Measurements from ENCODE around the gene MAPKAPK2.
"Not testable (repeated sequence)": the region's sequence is repeated elsewhere in the genome, so short reads cannot be mapped to it uniquely, and the experiment has no call there.

The MAPKAPK2 gene

DNA sequence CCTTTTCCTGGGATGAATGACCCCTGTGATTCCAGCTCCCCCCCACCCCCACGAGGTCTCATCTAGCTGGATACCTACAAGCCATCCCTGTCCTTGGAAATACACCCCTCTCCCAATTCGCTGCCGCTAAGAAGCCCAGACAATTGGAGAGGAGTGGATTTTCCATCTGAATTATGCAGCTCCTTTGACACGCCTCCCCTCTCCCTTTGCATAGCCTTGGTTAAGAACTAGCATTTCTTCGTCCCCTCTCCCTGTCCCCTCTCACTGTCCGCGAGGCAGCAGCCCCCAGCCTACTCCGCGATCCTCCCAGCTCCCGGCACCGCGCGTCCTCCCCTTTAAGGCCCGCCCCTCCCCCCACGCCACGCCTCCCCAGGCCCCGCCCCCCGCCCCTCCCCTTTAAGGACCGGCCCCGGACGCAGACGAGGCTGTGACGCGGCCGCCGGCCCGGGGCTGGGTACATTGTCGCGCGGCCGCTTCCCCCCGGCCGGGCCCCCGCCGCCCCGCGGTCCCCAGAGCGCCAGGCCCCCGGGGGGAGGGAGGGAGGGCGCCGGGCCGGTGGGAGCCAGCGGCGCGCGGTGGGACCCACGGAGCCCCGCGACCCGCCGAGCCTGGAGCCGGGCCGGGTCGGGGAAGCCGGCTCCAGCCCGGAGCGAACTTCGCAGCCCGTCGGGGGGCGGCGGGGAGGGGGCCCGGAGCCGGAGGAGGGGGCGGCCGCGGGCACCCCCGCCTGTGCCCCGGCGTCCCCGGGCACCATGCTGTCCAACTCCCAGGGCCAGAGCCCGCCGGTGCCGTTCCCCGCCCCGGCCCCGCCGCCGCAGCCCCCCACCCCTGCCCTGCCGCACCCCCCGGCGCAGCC, at the start of gene MAPKAPK2:
Gene MAPKAPK2 (plus strand): TSS at position 428 of the 856 bp plus-strand sequence. CDS start 325 bp downstream, at position 753.
- DNase-seq (ENCODE audit: low read depth in 1 of 2, low spot score in 1 of 2) = peak; percentile 57 to 71

DNA sequence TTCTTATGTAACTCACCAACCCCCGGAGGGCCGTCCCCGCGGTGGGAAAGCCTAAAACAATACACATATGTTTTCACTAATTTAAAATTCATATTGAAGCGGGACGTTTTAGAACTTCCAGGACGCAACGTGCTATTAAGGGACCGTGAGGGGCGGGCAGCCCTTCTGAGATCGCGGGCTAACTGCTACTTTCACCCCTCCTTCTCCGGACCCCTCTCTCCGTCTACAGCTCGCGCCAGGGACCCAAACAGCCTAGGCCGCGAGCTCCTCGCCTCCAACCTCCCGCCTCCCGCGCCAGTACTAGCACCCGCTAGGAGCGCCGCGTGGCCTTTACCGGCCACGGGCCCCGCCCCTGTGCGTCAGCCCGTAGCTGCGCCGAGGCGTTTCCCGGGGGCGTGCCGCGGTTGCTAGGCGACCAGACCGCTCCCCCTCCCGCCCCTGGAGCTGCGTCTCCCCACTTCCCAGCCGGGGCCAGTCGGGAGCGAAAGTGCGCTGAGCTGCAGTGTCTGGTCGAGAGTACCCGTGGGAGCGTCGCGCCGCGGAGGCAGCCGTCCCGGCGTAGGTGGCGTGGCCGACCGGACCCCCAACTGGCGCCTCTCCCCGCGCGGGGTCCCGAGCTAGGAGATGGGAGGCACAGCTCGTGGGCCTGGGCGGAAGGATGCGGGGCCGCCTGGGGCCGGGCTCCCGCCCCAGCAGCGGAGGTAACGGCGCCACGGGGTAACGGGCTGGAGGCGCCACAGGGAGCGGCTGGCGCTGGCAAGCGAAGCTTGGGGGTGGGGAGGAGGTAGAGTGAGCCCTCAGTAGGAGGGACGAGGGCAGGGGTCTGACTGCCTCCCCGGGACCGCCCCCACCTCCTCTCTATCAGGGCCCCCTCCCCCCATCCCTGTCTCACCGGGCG, 49.4 kb upstream of the MAPKAPK2 start, which contains the start of gene DYRK3:
Gene DYRK3 (plus strand): TSS at position 457 of the 898 bp plus-strand sequence. CDS start 168 bp downstream, at position 625.
- peak; percentile 75 to 89 for DNase-seq (ENCODE audit: low read depth in 1 of 2, low spot score in 1 of 2)

DNA sequence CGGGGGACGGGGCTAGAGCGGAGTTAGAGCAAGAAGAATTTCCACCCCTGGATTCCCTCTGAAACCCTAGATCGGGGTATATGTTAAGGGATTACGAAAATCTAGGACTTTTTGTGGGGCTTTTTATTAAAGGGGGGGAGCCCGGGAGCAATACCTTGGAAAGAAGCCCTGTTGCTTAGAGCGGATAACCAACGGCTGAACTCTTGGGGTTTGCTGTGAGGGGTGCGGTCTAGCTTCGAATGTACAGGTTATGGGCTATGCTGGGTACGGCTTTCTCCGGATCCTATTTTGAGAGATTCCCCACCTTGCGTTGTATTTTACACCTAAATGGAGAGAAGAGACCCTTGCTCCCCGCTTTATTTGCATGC, 48.7 kb upstream of the MAPKAPK2 start:
- no peak for DNase-seq (ENCODE audit: low read depth in 1 of 2, low spot score in 1 of 2)

DNA sequence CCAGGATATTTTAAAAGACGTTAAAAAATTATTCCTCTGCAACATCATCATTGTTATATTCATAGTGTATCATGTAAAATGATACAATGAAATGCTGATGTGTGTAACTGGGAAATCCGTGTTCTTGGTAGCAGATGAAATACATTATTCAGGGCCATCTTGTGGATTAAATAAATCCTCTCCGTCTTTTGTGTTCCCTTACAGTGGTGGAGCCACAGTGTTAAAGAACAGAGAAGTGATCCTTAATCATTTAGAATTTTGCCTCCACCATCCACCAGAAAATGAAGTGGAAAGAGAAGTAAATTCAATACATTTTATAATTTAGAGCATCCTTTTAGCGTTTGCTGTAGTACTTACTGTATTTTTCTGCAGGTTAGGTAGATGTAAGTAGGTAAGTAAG, 48.0 kb upstream of the MAPKAPK2 start:
- no peak for DNase-seq (ENCODE audit: low read depth in 1 of 2, low spot score in 1 of 2)

DNA sequence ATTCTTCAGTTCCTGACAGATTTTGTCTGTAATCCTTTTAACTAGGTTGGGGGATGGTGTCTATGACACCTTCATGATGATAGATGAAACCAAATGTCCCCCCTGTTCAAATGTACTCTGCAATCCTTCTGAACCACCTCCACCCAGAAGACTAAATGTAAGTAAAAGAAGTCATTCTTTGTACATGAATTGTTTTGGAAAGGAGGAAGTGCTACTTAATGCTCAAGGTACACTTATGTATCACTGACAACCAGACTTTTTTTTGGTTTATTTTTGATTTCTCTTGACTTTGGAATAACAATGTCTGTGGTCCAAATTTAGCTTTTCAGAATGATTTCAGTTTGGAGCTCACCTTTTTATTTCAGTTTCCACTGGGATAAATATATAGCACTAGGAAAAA, 47.1 kb upstream of the MAPKAPK2 start:
- no peak for DNase-seq (ENCODE audit: low read depth in 1 of 2, low spot score in 1 of 2)

DNA sequence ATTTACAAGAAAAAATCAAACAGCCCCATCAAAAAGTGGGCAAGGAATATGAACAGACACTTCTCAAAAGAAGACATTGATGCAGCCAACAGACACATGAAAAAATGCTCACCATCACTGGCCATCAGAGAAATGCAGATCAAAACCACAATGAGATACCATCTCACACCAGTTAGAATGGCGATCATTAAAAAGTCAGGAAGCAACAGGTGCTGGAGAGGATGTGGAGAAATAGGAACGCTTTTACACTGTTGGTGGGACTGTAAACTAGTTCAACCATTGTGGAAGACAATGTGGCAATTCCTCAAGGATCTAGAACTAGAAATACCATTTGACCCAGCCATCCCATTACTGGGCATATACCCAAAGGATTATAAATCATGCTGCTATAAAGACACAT, 42.6 kb upstream of the MAPKAPK2 start:
- not testable (repeated sequence) for DNase-seq (ENCODE audit: low read depth in 1 of 2, low spot score in 1 of 2)

DNA sequence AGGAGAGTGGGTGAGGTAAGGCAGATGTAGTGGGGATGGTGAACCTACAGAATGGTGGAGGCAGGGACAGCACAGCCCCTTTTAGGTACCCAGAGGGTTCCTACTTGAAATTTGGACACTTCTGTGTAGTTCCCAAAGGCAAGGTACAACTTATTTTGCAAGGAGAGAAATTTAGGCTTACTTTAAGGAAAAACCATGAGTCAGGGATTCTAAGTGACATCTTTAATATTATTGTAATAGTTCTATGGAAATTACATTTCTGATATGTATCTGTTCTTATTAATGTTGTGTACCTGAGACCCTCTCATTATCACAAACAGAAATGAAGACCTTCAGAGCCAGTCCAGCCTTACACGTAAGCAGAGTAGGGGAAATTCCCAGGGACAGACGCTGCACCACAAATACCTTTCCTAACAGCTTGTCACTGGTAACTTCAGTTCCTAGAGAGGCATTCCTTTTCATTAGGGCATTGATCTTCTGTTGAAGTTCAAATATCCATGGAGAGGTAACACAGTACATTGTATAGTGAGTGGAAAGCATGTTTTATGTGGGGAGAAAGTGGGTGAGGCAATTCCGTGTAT, 41.5 kb upstream of the MAPKAPK2 start:
- no peak for DNase-seq (ENCODE audit: low read depth in 1 of 2, low spot score in 1 of 2)

DNA sequence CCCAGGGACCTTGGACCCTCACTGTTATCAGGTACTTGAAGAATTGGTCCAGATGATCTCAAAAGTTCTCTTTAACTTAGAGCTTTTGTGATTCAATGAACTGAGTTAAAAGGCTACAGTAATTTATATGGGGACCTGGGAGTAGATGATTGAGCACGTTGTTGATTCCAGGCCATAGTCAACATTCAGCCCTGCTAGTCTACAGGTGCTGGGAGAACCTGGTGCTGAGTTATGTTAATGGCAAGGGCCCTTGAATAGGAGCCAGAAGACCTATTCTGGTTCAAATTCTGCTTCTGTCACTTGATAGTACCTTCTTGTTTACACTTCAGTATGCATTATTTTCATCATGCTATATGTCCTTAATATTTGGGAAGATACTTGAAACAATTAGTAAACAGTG, 38.2 kb upstream of the MAPKAPK2 start:
- no peak for DNase-seq (ENCODE audit: low read depth in 1 of 2, low spot score in 1 of 2)

DNA sequence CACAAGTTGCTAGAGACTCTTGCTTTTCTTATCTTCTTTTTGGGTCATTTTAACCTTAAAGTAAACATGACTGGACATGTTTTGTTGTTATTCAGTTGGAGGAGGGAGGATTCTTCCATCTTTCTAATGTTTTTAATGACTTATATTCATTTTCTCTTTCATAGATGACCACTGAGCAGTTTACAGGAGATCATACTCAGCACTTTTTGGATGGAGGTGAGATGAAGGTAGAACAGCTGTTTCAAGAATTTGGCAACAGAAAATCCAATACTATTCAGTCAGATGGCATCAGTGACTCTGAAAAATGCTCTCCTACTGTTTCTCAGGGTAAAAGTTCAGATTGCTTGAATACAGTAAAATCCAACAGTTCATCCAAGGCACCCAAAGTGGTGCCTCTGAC, 37.5 kb upstream of the MAPKAPK2 start:
- DNase-seq (ENCODE audit: low read depth in 1 of 2, low spot score in 1 of 2) = no peak

DNA sequence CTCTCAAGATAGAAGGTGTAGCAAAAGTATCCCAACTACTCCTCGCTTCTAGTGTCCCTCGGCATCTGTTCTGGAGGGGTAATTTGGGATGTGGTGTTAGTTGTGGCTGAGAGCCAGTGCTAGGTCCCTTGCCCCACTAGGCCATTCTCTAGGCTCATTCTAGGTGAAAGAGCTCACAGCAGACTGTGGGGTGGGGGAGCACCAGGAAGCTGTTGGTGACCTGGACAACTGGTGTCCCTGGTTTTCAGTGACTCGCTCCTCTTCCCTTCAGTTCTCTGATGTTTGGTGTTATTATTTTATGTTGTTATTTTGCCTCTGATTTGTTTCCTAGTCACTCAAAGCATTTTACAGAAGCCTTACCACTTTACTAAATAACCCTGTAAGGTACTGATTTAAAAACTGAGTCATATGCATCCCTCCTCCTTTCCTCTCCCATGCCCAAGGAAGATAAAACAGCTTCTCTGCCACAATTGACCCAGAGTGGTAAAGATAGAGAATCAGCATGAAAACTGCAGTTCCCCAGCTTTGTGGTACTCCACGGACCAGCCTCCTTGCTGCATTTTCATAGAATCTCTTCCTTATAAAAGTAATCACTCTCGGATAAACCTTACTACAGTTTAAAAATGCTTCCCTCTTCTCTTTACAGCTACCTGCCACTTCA, 35.3 kb upstream of the MAPKAPK2 start:
- DNase-seq (ENCODE audit: low read depth in 1 of 2, low spot score in 1 of 2) = no peak

DNA sequence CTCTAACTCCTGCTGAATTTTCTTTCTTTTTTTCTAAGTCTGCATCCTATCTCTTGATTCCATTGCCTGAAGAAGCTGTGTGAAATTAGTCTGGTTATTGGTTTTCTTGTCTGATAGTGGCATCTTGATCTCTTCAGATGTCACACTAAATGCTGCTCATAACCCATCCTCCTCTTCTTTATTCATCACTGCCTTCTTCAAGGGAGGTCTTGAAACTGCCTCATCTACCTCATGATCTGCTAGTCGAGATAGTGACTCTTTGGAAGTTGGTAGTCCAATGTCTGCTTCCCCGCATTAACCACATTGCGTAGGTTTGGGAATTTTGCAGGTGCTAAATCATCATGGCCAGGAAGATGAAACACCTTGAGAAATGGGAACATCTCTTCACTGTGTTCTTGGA, 33.7 kb upstream of the MAPKAPK2 start:
- DNase-seq (ENCODE audit: low read depth in 1 of 2, low spot score in 1 of 2) = no peak

DNA sequence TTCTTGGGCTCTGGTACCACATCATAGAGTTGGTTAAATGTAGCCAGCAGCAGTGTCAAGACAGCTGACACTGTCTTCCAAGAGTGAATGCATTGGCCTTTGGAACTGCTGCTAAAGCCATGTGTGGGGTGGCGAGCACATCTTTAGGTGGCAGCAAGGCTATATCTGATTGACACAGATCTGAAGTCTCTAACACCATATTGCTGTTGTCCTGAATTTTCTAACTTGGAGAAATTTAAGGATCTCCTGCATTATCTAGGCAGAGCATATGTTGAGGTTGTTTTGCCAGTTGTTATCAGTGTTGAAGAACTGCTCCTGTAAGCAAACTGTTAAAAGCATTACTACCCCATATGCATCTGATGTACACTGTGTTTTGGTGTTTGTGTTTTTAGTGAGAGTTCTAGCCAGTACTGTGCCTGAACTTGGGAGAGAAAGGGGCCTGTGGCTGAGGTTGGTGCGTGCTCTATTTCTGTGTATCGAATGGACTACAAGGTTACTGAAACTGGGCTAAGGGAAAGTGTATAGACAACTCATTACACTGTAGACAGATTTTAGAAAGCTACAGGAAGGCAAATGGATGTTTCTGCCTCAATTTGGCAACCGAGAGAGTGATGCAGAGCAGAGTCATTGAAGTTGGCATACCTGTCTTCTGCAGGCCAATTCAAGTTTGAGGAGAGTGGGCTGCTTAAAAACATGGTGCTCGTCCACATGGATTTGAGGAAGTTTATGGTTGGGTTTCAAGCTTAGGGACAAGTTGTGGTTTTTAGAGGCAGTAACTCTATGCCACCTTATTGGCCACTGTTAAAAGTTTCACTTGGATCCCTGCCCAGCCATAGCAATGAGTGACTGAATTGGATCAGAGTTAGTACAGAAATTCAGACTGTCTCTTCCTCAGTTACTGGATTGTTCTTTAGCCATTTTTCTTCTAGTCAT, 32.5 kb upstream of the MAPKAPK2 start:
- no peak for DNase-seq (ENCODE audit: low read depth in 1 of 2, low spot score in 1 of 2)

DNA sequence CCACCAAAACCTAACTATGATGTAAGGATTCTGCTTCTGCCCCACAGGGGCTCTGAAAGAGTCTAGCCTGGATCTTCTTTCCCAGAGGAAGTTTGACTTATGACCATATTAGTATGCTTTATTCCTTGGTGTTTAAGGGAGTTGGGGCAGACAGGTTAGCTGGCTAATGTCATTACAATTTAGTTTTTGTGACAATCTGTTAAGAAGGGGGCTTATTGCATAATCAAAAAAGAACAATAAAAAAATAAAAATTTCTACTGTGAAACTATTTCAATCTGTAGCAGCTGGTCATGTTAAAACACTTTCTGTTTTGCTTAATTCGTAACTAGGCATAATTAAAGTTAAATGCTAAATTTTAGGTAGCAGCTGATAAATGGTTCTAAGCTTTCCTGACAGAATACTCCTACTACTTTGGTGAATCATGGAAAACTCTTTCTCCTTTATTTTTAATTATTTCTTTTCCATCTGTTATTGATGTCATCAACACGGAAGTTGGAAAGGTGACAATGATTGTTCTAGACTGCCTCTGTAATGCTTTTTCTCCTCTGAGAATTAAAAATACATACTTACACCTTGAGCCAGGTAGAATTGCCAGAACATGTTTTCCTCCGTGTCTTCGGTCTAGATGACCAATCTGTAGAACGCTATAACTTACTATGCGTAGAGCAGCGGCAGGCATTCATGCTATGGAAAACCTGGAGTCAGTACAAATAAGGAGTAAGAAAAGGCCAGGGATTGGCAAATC, 30.8 kb upstream of the MAPKAPK2 start:
- no peak for DNase-seq (ENCODE audit: low read depth in 1 of 2, low spot score in 1 of 2)

DNA sequence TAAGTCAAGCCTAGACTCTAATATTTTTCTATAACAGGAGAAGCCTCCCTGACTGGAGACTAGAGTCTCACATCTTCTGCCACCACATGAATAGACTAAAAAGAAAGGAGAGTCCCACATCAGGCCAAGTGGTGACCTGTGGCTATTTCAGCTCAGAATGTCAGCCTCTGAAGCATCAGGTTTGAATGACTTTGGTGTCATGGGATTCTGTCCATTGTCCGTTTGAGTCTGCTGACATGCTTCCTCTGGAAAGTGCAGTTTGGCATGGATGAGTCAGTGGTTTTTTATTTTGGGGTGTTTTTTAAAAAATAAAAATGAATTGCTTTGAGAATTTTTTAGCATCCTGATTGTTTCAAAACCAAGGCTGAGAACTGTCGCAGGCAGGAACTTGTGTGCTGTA, 29.9 kb upstream of the MAPKAPK2 start:
- no peak for DNase-seq (ENCODE audit: low read depth in 1 of 2, low spot score in 1 of 2)

DNA sequence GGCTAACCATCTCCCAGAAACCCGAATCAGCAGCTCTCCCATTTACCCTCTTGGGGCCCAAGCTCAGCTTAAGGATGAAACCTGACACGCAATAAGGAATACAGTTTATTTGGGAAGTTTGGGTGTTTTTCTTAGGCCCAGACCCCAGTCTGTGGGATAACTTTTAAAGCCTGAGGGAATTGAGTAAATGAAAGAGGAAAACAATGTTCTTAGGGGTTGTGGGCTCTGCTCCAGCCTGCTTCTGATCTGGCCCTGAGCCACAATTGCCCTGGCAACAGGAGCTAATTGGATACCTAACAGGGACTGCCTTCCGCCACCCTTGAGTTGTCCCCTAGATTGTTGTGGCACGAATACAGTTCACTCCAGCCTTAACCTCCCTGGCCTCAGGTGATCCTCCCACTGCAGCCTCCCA, 29.2 kb upstream of the MAPKAPK2 start:
- DNase-seq (ENCODE audit: low read depth in 1 of 2, low spot score in 1 of 2) = no peak

DNA sequence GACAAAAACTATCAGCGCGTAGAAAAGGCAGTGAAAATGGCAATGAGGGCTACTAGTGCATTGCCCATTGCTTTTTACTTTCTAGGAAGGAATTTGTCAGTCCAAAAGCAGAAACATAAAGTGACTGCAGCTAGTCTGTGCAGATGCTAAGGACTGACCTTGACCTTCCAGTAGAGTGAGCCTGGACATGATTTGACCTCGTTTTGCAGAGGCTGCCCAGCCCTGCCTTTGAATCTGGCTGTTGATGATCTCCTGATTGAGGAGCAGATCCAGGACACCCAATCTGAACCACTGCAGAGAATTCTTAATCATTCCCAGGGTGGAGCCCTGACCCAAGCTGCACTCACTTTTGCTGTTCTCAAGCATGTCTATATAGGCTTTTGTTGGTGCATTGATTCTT, 27.8 kb upstream of the MAPKAPK2 start:
- no peak for DNase-seq (ENCODE audit: low read depth in 1 of 2, low spot score in 1 of 2)

DNA sequence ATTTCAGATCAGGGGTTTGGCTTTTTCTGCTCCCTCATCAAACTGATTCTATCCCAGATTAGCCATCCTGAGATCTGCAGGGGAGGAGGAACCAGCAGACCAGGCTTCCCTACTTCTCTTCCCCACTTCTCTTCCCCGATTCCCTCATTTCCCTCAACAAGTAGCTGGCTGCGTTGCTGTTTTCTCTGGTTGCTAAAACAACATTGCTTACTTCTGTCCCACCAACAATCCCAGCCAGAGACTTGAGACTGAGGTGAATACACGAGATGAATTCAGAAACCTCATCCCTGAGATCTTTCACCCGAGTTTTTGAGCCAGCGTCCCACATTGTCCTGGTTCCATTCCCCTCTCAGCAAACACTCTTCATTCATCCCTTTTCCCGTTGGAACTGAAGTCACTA, 27.0 kb upstream of the MAPKAPK2 start:
- DNase-seq (ENCODE audit: low read depth in 1 of 2, low spot score in 1 of 2) = no peak

DNA sequence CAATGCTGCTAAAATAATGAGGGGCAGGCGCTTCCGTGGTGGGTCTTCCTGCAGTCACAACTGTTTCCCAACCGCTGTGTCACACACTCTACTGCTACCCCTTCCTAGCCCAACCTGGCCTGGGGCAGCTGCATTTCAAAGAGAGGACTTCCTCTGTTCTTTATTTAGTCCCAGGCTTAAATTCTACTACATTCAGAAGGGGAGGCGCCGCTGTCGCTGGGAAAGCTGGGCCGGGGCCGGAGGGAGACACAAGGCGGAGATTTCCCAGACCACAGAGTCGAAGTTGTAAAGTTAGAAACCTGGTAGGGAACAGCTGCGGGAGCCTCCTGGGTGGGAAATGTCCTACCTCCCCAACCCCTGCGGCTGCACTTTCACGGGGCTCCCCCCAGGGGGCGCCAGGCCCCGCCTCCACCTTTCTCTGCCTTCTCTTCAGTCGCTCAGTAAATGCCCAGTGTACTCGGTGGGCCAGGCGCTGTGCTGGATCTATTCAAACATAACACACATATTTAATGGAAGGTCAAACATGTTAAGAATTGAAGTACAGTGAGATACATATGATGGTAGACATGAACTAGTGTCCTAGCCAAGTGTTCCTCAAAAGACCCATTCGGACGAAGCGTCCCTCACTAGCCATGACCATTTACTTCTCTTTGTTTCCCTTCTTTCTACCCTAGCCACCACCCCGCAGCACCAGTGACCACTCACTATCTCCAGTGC, 26.3 kb upstream of the MAPKAPK2 start:
- DNase-seq (ENCODE audit: low read depth in 1 of 2, low spot score in 1 of 2) = peak; percentile 10 to 13

DNA sequence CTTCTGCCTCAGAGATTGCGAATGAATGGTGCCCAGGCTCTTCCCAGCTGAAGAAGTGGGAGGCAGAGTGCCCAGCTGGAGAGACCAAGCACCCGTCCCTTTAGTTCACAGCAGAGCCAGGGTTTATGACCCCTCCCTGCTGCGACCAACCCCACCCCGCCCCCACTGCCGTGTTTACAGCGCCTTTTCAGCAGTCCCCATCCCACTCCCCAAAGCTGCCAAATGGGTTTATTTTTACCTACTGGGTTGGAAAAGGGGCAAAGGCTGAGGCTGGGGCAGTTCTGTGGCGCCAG, 25.8 kb upstream of the MAPKAPK2 start:
- no peak for DNase-seq (ENCODE audit: low read depth in 1 of 2, low spot score in 1 of 2)
